GM06990 (cell line): ENCODE data around the gene DIP2A.
A peak's percentile ranks its signal among the peaks of the same experiment; 100 is the strongest.

Experiments
- DNase-seq: peaks from one replicate; pipeline ENCODE4 v3.0.0-alpha.2; 2011; ENCODE audit not compliant: insufficient read length; ENCODE audit errors: extremely low read depth
- H3K27me3 ChIP-seq: replicated peaks from 2 replicates; pipeline ENCODE4 v1.6.0; 2011; ENCODE audit warnings: low read length; ENCODE audit not compliant: control insufficient read depth, insufficient read depth
- H3K36me3 ChIP-seq: 2 replicates; pipeline ENCODE4 v1.5.1; 2011; ENCODE audit warnings: low read length; ENCODE audit not compliant: control insufficient read depth, insufficient read depth
- H3K4me3 ChIP-seq: replicated peaks from 2 replicates; pipeline ENCODE4 v1.5.1; 2011; ENCODE audit warnings: low read depth, mild to moderate bottlenecking, control low read depth, low read length
- TF ChIP-seq, protein P1 (sequence below): IDR thresholded peaks from 2 replicates; pipeline ENCODE4 v1.5.1; 2011; ENCODE audit warnings: low read length, control low read depth, mild to moderate bottlenecking, inconsistent platforms; ENCODE audit not compliant: insufficient read depth, poor library complexity, severe bottlenecking

DIP2A gene

DNA sequence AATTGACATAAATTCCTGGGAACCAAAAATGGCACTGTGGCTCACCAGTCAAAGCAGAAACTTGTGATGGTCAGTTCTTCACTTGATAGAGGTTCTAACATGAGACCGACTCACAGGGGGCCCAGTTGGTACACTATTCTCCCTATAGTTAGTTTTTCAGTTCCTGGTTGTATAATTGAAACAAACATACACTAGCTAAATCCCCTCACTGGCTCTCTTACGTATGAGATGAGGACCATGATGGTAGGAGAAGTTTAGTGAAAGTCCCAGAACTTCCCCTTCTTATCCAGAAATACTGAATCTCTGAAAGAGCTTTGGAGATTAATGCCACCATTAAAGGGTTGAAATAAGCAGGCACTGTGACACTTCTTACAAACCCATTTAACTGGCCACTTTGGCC is 148.9 kb downstream of the DIP2A start:
- H3K4me3 ChIP-seq: no peak overlapping the region
- no peaks in the 10 kb centered on the region for H3K27me3 ChIP-seq
- TF ChIP-seq, protein P1, sequence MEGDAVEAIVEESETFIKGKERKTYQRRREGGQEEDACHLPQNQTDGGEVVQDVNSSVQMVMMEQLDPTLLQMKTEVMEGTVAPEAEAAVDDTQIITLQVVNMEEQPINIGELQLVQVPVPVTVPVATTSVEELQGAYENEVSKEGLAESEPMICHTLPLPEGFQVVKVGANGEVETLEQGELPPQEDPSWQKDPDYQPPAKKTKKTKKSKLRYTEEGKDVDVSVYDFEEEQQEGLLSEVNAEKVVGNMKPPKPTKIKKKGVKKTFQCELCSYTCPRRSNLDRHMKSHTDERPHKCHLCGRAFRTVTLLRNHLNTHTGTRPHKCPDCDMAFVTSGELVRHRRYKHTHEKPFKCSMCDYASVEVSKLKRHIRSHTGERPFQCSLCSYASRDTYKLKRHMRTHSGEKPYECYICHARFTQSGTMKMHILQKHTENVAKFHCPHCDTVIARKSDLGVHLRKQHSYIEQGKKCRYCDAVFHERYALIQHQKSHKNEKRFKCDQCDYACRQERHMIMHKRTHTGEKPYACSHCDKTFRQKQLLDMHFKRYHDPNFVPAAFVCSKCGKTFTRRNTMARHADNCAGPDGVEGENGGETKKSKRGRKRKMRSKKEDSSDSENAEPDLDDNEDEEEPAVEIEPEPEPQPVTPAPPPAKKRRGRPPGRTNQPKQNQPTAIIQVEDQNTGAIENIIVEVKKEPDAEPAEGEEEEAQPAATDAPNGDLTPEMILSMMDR: no peak
- no peaks in the 10 kb centered on the region for H3K36me3 ChIP-seq
- DNase-seq: no peak

DNA sequence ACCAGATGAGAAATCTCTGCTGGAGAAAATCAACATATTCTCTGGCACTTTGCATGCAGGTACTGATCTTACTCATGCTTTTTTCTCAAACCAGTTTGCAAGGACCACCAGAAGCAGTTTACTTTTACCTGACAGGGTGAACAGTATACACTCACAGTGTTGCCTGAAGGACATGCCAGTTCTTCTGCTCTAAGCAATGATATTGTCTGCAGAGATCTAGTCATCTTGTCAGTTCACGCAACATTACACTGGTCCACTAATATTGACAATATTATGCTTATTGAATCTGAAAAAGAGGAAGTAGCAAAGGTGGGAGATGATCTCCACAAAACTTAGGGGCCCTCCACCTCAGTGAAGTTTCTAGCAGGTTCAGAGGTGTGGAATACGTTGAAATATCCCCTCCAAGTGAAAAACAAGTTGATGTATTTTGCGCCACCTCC is 150.0 kb downstream of the DIP2A start:
- Histone ChIP-seq H3K36me3 (no peaks in the 10 kb centered on the region), H3K4me3 (peak overlapping the region; percentile 6), H3K27me3 (no peaks in the 10 kb centered on the region)
- TF ChIP-seq, protein P1: no peak
- peak; percentile 64 for DNase-seq

DNA sequence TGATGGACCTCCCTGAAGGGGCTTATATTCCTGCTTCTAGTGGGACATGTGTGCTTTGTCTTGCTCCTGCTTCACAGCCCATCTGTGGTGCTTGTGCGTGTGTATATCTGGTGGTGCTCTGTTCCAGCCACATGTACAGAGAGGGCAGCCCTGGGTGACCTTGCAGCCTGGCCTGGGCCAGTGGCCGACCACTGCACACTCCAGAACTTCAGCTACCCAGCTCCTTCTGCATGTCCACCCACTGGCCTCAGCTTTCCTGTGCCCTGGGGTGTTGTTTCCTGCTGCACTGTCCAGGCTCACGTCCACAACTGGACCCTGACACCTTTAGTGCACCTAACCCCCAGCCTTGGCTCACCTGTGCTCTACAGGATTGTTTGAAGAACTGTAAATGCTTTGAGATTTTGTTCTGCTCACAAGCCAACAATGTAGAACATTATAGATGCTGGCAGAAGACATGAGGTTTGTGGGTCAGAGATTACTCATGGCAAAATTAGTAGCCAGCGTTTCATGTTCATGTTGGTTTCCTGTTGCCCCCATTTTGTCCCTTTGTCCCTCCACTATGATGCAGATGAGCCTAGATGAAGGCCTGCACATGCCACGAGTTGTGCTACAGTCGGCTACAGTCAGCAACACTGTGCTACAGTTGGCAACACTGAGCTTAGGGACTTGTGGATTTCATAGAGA is 151.5 kb downstream of the DIP2A start:
- H3K36me3 ChIP-seq: no peaks in the 10 kb centered on the region
- no peaks in the 10 kb centered on the region for H3K27me3 ChIP-seq
- TF ChIP-seq, protein P1: no peak
- H3K4me3 ChIP-seq: no peak overlapping the region
- no peak for DNase-seq

DNA sequence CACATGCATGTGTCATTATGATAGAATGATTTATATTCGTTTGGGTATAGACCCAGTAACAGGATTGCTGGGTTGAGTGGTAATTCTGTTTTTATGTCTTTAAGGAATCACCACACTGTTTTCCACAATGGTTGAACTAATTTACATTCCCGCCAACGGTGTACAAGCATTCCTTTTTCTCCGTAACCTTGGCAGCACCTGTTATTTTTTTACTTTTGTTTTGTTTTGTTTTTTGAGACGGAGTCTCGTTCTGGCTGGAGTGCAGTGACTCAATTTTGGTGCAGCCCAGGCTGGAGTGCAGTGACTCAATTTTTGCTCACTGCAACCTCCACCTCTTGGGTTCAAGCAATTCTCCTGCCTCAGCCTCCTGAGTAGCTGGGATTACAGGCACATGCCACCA is 154.7 kb downstream of the DIP2A start:
- no peak for DNase-seq
- Histone ChIP-seq H3K27me3 (no peaks in the 10 kb centered on the region), H3K36me3 (no peaks in the 10 kb centered on the region), H3K4me3 (no peak overlapping the region)
- TF ChIP-seq, protein P1: no peak

DNA sequence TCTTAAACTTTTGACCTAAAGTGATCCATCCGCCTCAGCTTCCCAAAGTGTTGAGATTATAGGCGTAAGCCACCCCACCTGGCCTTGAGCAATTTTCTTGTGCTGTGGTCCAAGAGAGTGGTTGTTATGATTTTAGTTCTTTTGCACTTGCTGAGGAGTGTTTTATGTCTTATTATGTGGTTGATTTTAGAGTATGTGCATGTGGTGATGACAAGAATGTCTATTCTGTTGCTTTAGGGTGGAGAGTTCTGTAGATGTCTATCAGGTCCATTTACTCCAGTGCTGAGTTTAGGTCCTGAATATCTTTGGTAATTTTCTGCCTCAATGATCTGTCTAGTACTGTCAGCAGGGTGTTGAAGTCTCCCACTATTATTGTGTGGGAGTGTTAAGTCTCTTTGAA is 157.4 kb downstream of the DIP2A start:
- TF ChIP-seq, protein P1: no peak
- Histone ChIP-seq H3K27me3 (no peaks in the 10 kb centered on the region), H3K4me3 (no peak overlapping the region), H3K36me3 (no peaks in the 10 kb centered on the region)
- no peak for DNase-seq

DNA sequence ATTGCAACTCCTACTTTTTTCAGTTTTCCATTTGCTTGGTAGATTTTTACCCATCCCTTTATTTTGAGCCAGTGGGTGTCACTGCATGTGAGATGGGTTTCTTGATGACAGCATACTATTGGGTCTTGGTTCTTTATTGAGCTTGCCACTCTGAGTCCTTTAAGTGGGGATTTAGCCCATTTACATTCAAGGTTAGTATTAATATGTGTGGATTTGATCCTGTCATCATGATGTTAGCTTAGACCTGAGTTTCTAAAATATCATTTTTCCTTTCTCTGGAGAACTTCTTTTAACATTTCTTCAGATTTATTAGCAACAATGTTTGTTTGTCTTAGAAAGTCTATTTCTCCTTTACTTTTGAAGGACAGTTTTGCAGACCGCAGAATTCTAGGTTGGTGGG is 158.0 kb downstream of the DIP2A start:
- H3K27me3 ChIP-seq: no peaks in the 10 kb centered on the region
- TF ChIP-seq, protein P1: no peak
- no peak for DNase-seq
- H3K4me3 ChIP-seq: no peak overlapping the region
- no peaks in the 10 kb centered on the region for H3K36me3 ChIP-seq
